ENCODE measurements around the gene A3GALT2.
"Not testable (repeated sequence)": the region's sequence is repeated elsewhere in the genome, so short reads cannot be mapped to it uniquely, and the experiment has no call there.

The A3GALT2 gene

DNA sequence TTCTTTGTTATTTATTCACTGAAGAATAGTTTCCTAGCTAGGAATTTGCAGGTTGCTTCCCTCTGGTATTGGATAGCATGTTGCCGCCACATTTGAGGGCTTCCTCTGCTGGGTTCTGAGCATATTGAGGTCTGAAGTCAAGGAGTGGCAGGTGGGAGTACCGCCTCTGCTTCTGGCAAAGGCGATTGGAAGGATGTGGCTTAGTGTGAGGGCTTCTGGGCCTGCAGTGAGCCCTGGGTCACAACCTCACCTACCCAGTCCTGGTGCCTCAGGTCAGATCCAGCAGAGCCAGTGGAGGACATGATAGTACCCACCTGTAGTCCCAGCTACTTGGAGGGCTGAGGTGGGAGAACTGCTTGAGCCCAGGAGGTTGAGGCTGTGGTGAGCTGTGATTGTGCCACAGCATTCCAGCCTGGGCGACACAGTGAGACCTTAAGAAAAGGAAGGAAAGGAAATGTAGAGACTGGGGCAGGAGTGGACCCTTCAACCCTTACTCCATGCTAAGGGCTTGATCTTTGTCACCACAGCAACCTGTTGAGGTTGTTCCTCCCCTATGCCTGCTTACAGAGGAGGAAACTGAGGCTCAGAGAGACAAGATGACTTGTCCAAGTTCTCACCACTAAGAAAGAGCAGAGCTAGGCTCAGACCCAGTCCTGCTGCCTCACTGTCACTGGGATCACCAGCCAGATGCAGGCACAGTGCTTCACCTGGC lies 22.8 kb downstream of the A3GALT2 start:
- no peak overlapping the region for H3K9ac ChIP-seq (ENCODE audit: low read length in 5 of 5)
- H3K27ac ChIP-seq (ENCODE audit: low read depth, low read length): no peak overlapping the region
- peaks cover 2 to 60% (median 39%) of the 10 kb centered on the region in 5 donors for H3K36me3 ChIP-seq (ENCODE audit: control insufficient read depth in 5 of 5, insufficient read depth in 5 of 5, low read length in 5 of 5)
- H3K27me3 ChIP-seq (ENCODE audit: control insufficient read depth in 5 of 5, insufficient read depth in 4 of 5, low read length in 5 of 5): no peaks in the 10 kb centered on the region
- H3K4me1 ChIP-seq (ENCODE audit: control insufficient read depth in 5 of 5, insufficient read depth in 5 of 5, low read length in 5 of 5): peaks cover 4 to 22% (median 12%) of the 10 kb centered on the region in 5 donors
- H3K9me3 ChIP-seq (ENCODE audit: control insufficient read depth in 5 of 5, low read length in 5 of 5): no peaks in the 10 kb centered on the region
- no peak overlapping the region for H3K4me3 ChIP-seq (ENCODE audit: low read depth in 1 of 5, low read length in 5 of 5)

DNA sequence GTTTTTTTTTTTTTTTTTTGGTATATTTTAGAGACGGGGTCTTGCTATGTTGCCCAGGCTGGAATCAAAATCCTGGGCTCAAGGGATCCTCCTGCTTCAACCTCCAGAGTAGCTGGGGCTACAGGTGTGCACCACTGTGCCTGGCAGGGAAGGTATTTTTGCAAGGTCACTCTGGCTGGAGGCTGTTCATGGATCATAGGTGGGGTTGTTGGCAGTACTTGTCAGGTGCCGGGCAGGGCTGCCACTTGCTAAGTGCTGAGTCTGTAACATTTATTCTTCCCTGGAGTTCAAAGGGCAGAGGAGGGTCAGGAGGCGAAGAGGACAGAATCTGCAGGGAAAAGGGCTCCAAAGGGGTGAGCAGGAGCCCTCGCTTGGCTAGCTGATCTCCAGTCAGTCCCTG lies 24.1 kb downstream of the A3GALT2 start:
- no peaks in the 10 kb centered on the region for H3K9me3 ChIP-seq (ENCODE audit: control insufficient read depth in 5 of 5, low read length in 5 of 5)

DNA sequence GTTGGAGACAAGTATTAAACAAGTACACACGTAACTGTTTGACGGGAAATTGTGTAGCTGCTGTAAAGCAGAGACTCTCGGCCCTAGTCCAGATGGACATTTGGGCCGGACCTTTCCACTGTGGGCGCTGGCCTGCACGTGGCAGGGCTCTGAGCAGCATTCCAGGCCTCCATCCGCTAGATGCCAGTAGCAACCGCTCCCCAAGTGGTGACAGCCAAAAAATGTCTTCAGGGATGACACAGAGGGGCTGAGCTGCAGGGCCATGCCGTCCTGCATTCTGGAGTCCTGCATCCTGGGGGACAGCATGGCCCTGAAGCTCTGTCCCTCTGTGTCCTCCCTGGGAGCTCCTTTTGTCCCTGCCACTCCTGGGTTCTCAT lies 24.8 kb downstream of the A3GALT2 start:
- H3K9ac ChIP-seq (ENCODE audit: low read length in 5 of 5): no peak overlapping the region
- no peak overlapping the region for H3K4me3 ChIP-seq (ENCODE audit: low read depth in 1 of 5, low read length in 5 of 5)
- H3K27me3 ChIP-seq (ENCODE audit: control insufficient read depth in 5 of 5, insufficient read depth in 4 of 5, low read length in 5 of 5): no peaks in the 10 kb centered on the region
- peak overlapping the region; percentile 50 for H3K27ac ChIP-seq (ENCODE audit: low read depth, low read length)
- peaks cover 2 to 66% (median 44%) of the 10 kb centered on the region in 5 donors for H3K36me3 ChIP-seq (ENCODE audit: control insufficient read depth in 5 of 5, insufficient read depth in 5 of 5, low read length in 5 of 5)
- H3K9me3 ChIP-seq (ENCODE audit: control insufficient read depth in 5 of 5, low read length in 5 of 5): no peaks in the 10 kb centered on the region
- peaks cover 4 to 13% (median 9%) of the 10 kb centered on the region in 5 donors for H3K4me1 ChIP-seq (ENCODE audit: control insufficient read depth in 5 of 5, insufficient read depth in 5 of 5, low read length in 5 of 5)

More for the DNA sequence above, 24.1 kb downstream of the A3GALT2 start:
- Histone ChIP-seq H3K36me3 (ENCODE audit: control insufficient read depth in 5 of 5, insufficient read depth in 5 of 5, low read length in 5 of 5) (peaks cover 2 to 66% (median 44%) of the 10 kb centered on the region in 5 donors), H3K9ac (ENCODE audit: low read length in 5 of 5) (no peak overlapping the region), H3K27ac (ENCODE audit: low read depth, low read length) (no peak overlapping the region), H3K4me3 (ENCODE audit: low read depth in 1 of 5, low read length in 5 of 5) (no peak overlapping the region), H3K4me1 (ENCODE audit: control insufficient read depth in 5 of 5, insufficient read depth in 5 of 5, low read length in 5 of 5) (peaks cover 4 to 17% (median 12%) of the 10 kb centered on the region in 5 donors), H3K27me3 (ENCODE audit: control insufficient read depth in 5 of 5, insufficient read depth in 4 of 5, low read length in 5 of 5) (no peaks in the 10 kb centered on the region)

DNA sequence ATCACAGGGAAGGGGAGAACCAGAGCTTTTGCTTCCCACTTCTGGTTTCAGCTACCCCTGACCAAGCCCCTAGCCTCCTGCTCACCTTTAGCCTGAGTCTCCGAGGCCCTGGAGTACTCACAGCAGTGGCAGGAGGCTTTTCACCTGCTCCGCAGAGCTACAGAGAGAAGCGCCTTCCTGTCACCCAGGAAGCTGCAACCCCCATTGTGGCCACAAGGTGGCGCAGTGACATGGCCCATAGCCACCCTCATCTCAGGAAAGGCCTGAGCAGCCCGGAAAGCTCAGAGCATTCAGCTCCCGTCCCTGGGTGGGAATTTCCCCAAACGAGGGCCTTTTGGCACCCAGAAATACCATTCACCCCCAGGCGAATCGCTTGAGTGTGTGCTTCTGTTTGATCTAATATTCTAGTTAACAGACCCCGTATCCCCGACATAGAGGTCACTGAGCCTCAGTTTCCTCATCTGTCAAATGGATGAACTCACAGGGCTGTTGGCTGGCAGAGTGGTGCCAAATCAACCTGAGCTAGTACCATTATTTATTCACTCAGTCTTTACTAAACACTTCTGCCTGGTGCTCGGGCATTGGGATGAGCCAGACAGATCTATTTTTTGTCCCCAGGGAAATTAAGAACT lies 25.3 kb downstream of the A3GALT2 start:
- Histone ChIP-seq H3K27me3 (ENCODE audit: control insufficient read depth in 5 of 5, insufficient read depth in 4 of 5, low read length in 5 of 5) (no peaks in the 10 kb centered on the region), H3K9me3 (ENCODE audit: control insufficient read depth in 5 of 5, low read length in 5 of 5) (no peaks in the 10 kb centered on the region), H3K4me1 (ENCODE audit: control insufficient read depth in 5 of 5, insufficient read depth in 5 of 5, low read length in 5 of 5) (peaks cover 3 to 8% (median 4%) of the 10 kb centered on the region in 5 donors), H3K4me3 (ENCODE audit: low read depth in 1 of 5, low read length in 5 of 5) (no peak overlapping the region), H3K9ac (ENCODE audit: low read length in 5 of 5) (no peak overlapping the region), H3K36me3 (ENCODE audit: control insufficient read depth in 5 of 5, insufficient read depth in 5 of 5, low read length in 5 of 5) (peaks cover 2 to 66% (median 44%) of the 10 kb centered on the region in 5 donors), H3K27ac (ENCODE audit: low read depth, low read length) (peak overlapping the region; percentile 50)

DNA sequence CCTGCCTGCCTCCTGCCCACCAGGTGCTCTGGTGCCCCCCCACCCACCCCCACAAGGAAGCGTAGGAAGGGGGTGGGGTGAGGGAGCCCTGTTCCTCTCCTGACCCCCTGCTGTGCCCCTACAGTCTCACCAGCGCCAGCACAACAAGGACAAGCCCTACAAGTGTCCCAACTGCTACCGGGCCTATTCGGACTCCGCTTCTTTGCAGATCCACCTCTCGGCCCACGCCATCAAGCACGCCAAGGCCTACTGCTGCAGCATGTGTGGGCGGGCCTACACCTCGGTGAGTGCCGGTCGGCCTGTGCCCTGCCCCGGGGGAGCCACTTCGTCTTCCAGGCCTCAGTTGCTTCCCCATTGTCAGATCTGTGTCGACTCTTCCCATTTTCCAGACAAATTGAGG lies 25.9 kb downstream of the A3GALT2 start:
- Histone ChIP-seq H3K9me3 (ENCODE audit: control insufficient read depth in 5 of 5, low read length in 5 of 5) (no peaks in the 10 kb centered on the region), H3K9ac (ENCODE audit: low read length in 5 of 5) (no peak overlapping the region), H3K27me3 (ENCODE audit: control insufficient read depth in 5 of 5, insufficient read depth in 4 of 5, low read length in 5 of 5) (no peaks in the 10 kb centered on the region), H3K4me1 (ENCODE audit: control insufficient read depth in 5 of 5, insufficient read depth in 5 of 5, low read length in 5 of 5) (peaks cover 0 to 6% (median 4%) of the 10 kb centered on the region in 5 donors), H3K4me3 (ENCODE audit: low read depth in 1 of 5, low read length in 5 of 5) (no peak overlapping the region), H3K36me3 (ENCODE audit: control insufficient read depth in 5 of 5, insufficient read depth in 5 of 5, low read length in 5 of 5) (peaks cover 2 to 64% (median 44%) of the 10 kb centered on the region in 5 donors), H3K27ac (ENCODE audit: low read depth, low read length) (no peak overlapping the region)

DNA sequence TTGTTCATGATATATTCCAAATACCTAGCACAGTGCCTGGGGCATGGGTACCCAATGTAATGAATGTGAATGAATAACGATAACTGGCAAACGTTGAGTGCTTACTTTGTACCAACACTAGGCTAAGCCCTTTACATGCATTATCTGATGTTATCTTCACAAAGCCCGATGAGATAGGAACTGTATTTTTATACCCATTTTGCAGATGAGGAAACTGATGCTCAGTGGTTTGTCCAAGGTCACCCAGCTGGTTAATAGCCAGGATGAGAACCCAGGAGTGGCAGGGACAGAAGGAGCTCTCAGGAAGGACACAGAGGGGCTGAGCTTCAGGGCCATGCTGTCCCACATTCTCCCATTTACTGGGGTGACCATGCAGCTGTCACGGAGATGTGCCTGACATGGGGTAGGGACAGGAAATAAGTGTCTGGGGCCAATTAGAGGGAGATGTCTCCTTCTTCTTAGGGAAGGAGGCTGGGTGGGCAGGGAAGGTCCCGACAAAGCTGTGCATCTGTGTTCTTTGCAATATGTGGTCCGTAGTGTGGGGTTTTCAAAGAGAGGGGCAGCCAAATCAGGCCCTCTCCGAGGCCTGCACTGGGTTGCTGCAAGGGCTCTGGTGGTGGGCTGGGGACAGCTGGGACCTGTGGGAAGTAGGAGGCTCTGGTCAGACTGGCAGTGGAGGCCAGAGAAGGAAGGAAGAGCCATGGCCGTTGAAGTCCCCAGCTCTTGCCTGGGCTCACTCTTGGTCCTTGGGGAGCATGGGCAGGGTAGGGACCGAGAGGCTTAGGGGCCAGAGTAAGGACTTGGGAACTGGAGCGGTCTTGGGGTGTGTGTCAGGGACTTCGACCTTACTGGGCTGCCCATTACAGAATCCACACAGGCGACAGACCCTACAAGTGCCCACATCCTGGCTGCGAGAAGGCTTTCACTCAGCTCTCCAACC lies 26.6 kb downstream of the A3GALT2 start:
- Histone ChIP-seq H3K4me3 (ENCODE audit: low read depth in 1 of 5, low read length in 5 of 5) (no peak overlapping the region), H3K9ac (ENCODE audit: low read length in 5 of 5) (no peak overlapping the region), H3K27me3 (ENCODE audit: control insufficient read depth in 5 of 5, insufficient read depth in 4 of 5, low read length in 5 of 5) (no peaks in the 10 kb centered on the region), H3K27ac (ENCODE audit: low read depth, low read length) (no peak overlapping the region), H3K36me3 (ENCODE audit: control insufficient read depth in 5 of 5, insufficient read depth in 5 of 5, low read length in 5 of 5) (peaks cover 2 to 60% (median 43%) of the 10 kb centered on the region in 5 donors), H3K4me1 (ENCODE audit: control insufficient read depth in 5 of 5, insufficient read depth in 5 of 5, low read length in 5 of 5) (peaks cover 0 to 6% (median 4%) of the 10 kb centered on the region in 5 donors), H3K9me3 (ENCODE audit: control insufficient read depth in 5 of 5, low read length in 5 of 5) (no peaks in the 10 kb centered on the region)

DNA sequence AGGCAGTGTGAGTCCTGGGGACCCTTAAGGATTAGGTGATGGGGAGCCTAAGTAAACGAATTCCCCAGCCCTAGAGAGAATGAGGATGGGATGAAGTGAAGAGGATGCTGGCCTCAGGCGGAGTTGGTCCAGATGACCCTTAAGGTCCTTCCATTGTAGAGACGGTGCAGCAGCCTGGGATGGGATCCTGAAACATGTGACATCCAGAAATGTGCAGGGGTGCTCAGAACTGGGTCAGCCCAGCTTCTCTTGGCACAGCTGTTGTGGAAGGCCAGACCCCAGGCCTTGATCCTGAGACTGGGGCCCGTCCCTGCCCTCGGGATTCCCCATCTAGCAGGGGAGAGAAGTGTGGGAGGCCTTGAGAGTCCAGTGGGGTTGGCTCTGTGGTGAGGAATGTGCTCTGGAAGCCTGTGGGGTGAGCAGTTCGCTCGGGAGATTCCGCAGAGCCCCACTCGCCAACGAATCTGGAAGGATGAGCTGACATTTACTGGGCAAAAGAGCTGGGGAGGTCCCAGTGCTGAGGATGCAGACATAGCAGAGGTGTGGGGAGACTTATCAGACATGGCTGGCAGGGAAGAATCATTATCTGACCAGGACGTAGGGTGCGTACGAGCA lies 28.1 kb downstream of the A3GALT2 start:
- H3K9me3 ChIP-seq (ENCODE audit: control insufficient read depth in 5 of 5, low read length in 5 of 5): no peaks in the 10 kb centered on the region
- no peaks in the 10 kb centered on the region for H3K27me3 ChIP-seq (ENCODE audit: control insufficient read depth in 5 of 5, insufficient read depth in 4 of 5, low read length in 5 of 5)
- peaks cover 2 to 60% (median 44%) of the 10 kb centered on the region in 5 donors for H3K36me3 ChIP-seq (ENCODE audit: control insufficient read depth in 5 of 5, insufficient read depth in 5 of 5, low read length in 5 of 5)
- H3K9ac ChIP-seq (ENCODE audit: low read length in 5 of 5): no peak overlapping the region
- H3K27ac ChIP-seq (ENCODE audit: low read depth, low read length): no peak overlapping the region
- H3K4me3 ChIP-seq (ENCODE audit: low read depth in 1 of 5, low read length in 5 of 5): no peak overlapping the region
- peaks cover 0 to 6% (median 2%) of the 10 kb centered on the region in 5 donors for H3K4me1 ChIP-seq (ENCODE audit: control insufficient read depth in 5 of 5, insufficient read depth in 5 of 5, low read length in 5 of 5)

DNA sequence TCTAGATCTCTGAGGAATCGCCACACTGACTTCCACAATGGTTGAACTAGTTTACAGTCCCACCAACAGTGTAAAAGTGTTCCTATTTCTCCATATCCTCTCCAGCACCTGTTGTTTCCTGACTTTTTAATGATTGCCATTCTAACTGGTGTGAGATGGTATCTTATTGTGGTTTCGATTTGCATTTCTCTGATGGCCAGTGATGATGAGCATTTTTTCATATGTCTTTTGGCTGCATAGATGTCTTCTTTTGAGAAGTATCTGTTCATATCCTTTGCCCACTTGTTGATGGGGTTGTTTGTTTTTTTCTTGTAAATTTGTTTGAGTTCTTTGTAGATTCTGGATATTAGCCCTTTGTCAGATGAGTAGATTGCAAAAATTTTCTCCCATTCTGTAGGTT lies 30.3 kb downstream of the A3GALT2 start:
- not testable (repeated sequence) for H3K27ac ChIP-seq (ENCODE audit: low read depth, low read length); H3K9ac ChIP-seq (ENCODE audit: low read length in 5 of 5); H3K4me3 ChIP-seq (ENCODE audit: low read depth in 1 of 5, low read length in 5 of 5); H3K27me3 ChIP-seq (ENCODE audit: control insufficient read depth in 5 of 5, insufficient read depth in 4 of 5, low read length in 5 of 5); H3K9me3 ChIP-seq (ENCODE audit: control insufficient read depth in 5 of 5, low read length in 5 of 5)
- Histone ChIP-seq H3K4me1 (ENCODE audit: control insufficient read depth in 5 of 5, insufficient read depth in 5 of 5, low read length in 5 of 5) (peaks cover 0 to 15% (median 0%) of the 10 kb centered on the region in 5 donors), H3K36me3 (ENCODE audit: control insufficient read depth in 5 of 5, insufficient read depth in 5 of 5, low read length in 5 of 5) (peaks cover 2 to 52% (median 36%) of the 10 kb centered on the region in 5 donors)

DNA sequence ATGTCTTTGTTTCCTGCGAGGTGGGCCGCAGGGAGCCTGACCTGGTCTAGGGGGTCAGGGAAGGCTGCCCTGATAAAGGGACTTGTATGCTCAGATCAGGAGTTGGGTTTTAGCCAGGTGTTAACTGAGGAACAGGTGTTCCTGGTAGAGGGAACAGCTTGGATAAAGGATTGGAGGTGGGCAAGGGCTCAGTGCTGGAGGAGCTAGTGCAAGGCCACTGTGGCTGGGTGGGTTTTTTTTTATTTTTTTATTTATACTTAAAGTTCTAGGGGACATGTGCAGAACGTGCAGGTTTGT lies 31.1 kb downstream of the A3GALT2 start:
- H3K4me3 ChIP-seq (ENCODE audit: low read depth in 1 of 5, low read length in 5 of 5): no peak overlapping the region
- peaks cover 2 to 52% (median 34%) of the 10 kb centered on the region in 5 donors for H3K36me3 ChIP-seq (ENCODE audit: control insufficient read depth in 5 of 5, insufficient read depth in 5 of 5, low read length in 5 of 5)

More for the DNA sequence above, 31.1 kb downstream of the A3GALT2 start:
- H3K9ac ChIP-seq (ENCODE audit: low read length in 5 of 5): no peak overlapping the region
- H3K9me3 ChIP-seq (ENCODE audit: control insufficient read depth in 5 of 5, low read length in 5 of 5): no peaks in the 10 kb centered on the region
- peaks cover 0 to 13% (median 0%) of the 10 kb centered on the region in 5 donors for H3K4me1 ChIP-seq (ENCODE audit: control insufficient read depth in 5 of 5, insufficient read depth in 5 of 5, low read length in 5 of 5)
- H3K27me3 ChIP-seq (ENCODE audit: control insufficient read depth in 5 of 5, insufficient read depth in 4 of 5, low read length in 5 of 5): no peaks in the 10 kb centered on the region
- no peak overlapping the region for H3K27ac ChIP-seq (ENCODE audit: low read depth, low read length)
